DND-41 (cell line): ENCODE data around the gene THSD4.

Experiments
- ATAC-seq: fragments of 200-7000 bp; cut with Tn5 transposase; 3 replicates; pipeline ENCODE4 v1.9.1; 2021; ENCODE audit warnings: low read depth; ENCODE audit not compliant: insufficient read depth
- DNase-seq: peaks from one replicate; pipeline ENCODE4 v3.0.0-alpha.2; 2020
- H2AFZ ChIP-seq: 2 replicates; pipeline ENCODE4 v1.6.0; 2012; ENCODE audit warnings: low read depth, low read length
- H3K27ac ChIP-seq: 2 replicates; pipeline ENCODE4 v1.5.1; 2012; ENCODE audit warnings: low read length, inconsistent platforms
- H3K27me3 ChIP-seq: fragments of 200-600 bp; sonication (generic); 2 replicates; pipeline ENCODE4 v1.6.0; 2012; ENCODE audit warnings: low read length, mild to moderate bottlenecking, inconsistent platforms; ENCODE audit not compliant: insufficient read depth, poor library complexity
- H3K36me3 ChIP-seq: 2 replicates; pipeline ENCODE4 v1.5.1; 2012; ENCODE audit warnings: low read length, inconsistent platforms; ENCODE audit not compliant: insufficient read depth
- H3K4me1 ChIP-seq: 2 replicates; pipeline ENCODE4 v1.5.1; 2012; ENCODE audit warnings: mild to moderate bottlenecking, low read length; ENCODE audit not compliant: insufficient read depth
- H3K4me2 ChIP-seq: 2 replicates; pipeline ENCODE4 v1.6.0; 2012; ENCODE audit warnings: mild to moderate bottlenecking, moderate library complexity, low read length, inconsistent platforms; ENCODE audit not compliant: insufficient read depth
- H3K4me3 ChIP-seq, 2 experiments: fragments of 200-600 bp in 1 of 2; shearing (Covaris generic) in 1 of 2; 2 replicates each; pipeline ENCODE4 v1.5.1; 2012 to 2016; ENCODE audit warnings: inconsistent platforms in 2 of 2, low read length in 2 of 2, mild to moderate bottlenecking in 2 of 2, low read depth in 1 of 2, moderate library complexity in 1 of 2
- H3K79me2 ChIP-seq: 2 replicates; pipeline ENCODE4 v1.6.0; 2012; ENCODE audit warnings: low read length, inconsistent platforms; ENCODE audit not compliant: insufficient read depth
- H3K9ac ChIP-seq: 2 replicates; pipeline ENCODE4 v1.6.0; 2012; ENCODE audit warnings: low read depth, mild to moderate bottlenecking, inconsistent platforms, low read length, moderate library complexity
- H3K9me3 ChIP-seq: 2 replicates; pipeline ENCODE4 v1.5.1; 2012; ENCODE audit warnings: low read length, moderate library complexity, mild to moderate bottlenecking, inconsistent platforms; ENCODE audit not compliant: insufficient read depth, severe bottlenecking
- H4K20me1 ChIP-seq: 2 replicates; pipeline ENCODE4 v1.6.0; 2012; ENCODE audit warnings: low read length; ENCODE audit not compliant: insufficient read depth
- CTCF ChIP-seq: IDR thresholded peaks from 2 replicates; pipeline ENCODE4 v1.5.1; 2012; ENCODE audit warnings: borderline replicate concordance, low read length, moderate library complexity, mild to moderate bottlenecking; ENCODE audit not compliant: poor library complexity, severe bottlenecking; ENCODE audit errors: extremely low read depth
- EZH2 ChIP-seq: IDR thresholded peaks from 3 replicates; pipeline ENCODE4 v1.6.1; 2012; ENCODE audit warnings: borderline replicate concordance, low read depth, mild to moderate bottlenecking, moderate library complexity, low read length, inconsistent platforms; ENCODE audit not compliant: severe bottlenecking

The THSD4 gene

GRCh38 chr15:71804695-71805470, 689.6 kb downstream of the THSD4 start:
- H3K4me3 ChIP-seq, result no peak overlapping the region
- H2AFZ ChIP-seq, result no peak overlapping the region

GRCh38 chr15:71806452-71806931, 691.2 kb downstream of the THSD4 start:
- TF ChIP-seq CTCF (no peak), EZH2 (no peak)
- Histone ChIP-seq H3K36me3 (no peaks in the 10 kb centered on the region), H3K4me1 (no peaks in the 10 kb centered on the region), H3K79me2 (no peaks in the 10 kb centered on the region), H3K4me3 (no peak overlapping the region), H4K20me1 (no peaks in the 10 kb centered on the region), H3K9me3 (no peaks in the 10 kb centered on the region), H3K4me2 (no peak overlapping the region), H3K27me3 (peaks cover 3% of the 10 kb centered on the region), H3K27ac (no peak overlapping the region), H3K9ac (no peak overlapping the region), H2AFZ (no peak overlapping the region)
- DNase-seq (no peak), ATAC-seq (no peak)

More at GRCh38 chr15:71804695-71805470, 689.6 kb downstream of the THSD4 start:
- DNase-seq, result no peak
- Histone ChIP-seq H3K4me2 (no peak overlapping the region), H3K9me3 (no peaks in the 10 kb centered on the region), H3K9ac (no peak overlapping the region), H4K20me1 (no peaks in the 10 kb centered on the region), H3K27me3 (peaks cover 3% of the 10 kb centered on the region), H3K36me3 (no peaks in the 10 kb centered on the region), H3K79me2 (no peaks in the 10 kb centered on the region), H3K27ac (no peak overlapping the region), H3K4me1 (no peaks in the 10 kb centered on the region)
- ATAC-seq, result no peak
- no peak for TF ChIP-seq CTCF
- TF ChIP-seq EZH2, result no peak

GRCh38 chr15:71807125-71807629, 691.9 kb downstream of the THSD4 start:
- no peaks in the 10 kb centered on the region for H3K4me1 ChIP-seq
- H3K27ac ChIP-seq, result no peak overlapping the region
- H3K9ac ChIP-seq, result no peak overlapping the region
- DNase-seq (no peak), ATAC-seq (no peak)
- no peak overlapping the region for H3K4me2 ChIP-seq
- H3K79me2 ChIP-seq, result no peaks in the 10 kb centered on the region
- H3K36me3 ChIP-seq, result no peaks in the 10 kb centered on the region
- no peaks in the 10 kb centered on the region for H3K9me3 ChIP-seq
- no peak overlapping the region for H2AFZ ChIP-seq
- TF ChIP-seq EZH2 (no peak), CTCF (no peak)
- H4K20me1 ChIP-seq, result no peaks in the 10 kb centered on the region
- no peak overlapping the region for H3K4me3 ChIP-seq
- H3K27me3 ChIP-seq, result peaks cover 3% of the 10 kb centered on the region
